Myocyte (in vitro differentiated cells): ENCODE data around the gene SIPA1. TPM values are rescaled to one million over a fixed set of nuclear protein-coding genes. Genes with fewer than 3 reads are reported as not detected.

ENCODE experiments used
- DNase-seq: peaks from one replicate; pipeline ENCODE4 v3.0.0-alpha.2; 2012; ENCODE audit warnings: low read depth
- total RNA-seq: library from RNA; depleted of rRNA; stranded (reverse); fragments of >200 nt; gene quantifications from 2 replicates; pipeline ENCODE4 v1.2.3, GENCODE V29; 2014

Gene SIPA1
- total RNA-seq, 1 donor from 2014 or later: 19.7 TPM

DNA sequence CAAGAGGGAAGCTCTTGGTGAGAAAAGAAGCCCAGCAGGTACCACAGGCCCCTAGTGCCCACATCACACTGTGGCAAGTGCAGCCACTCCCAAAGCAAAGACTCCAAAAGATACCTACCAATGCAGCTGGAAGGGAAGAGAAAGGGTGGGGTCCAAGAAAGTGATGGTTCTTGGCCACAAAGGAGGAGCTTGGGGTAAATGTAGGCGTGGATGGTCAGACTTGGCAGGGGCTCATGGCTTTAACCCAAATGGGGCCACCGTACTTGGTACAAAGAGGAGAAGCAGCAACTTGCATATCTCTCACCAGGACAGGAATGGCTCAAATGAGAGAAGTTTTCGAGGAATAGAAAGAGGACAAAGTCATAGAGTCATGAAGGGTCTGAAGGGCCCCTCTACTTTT is 28.7 kb upstream of the SIPA1 start:
- no peak for DNase-seq

DNA sequence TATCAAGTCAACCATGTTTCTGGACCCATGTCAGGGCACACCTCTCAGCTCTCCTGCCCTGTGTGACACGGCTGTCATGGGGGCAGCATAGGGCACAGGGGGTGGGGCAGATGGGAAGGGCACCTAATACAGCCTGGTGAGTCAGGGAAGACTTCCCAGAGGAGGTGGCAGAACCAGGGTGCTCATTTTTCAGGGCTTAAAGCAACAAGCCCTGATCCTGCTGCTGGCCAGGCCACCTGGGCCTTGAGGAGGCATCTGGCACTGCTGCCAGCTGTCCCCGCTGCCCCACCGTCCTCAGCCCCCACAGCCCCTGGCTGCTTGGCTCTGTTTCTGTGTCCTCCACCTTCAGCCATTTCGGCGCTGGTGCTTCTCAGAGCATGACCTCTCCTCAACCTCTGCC is 28.2 kb upstream of the SIPA1 start:
- DNase-seq: no peak

DNA sequence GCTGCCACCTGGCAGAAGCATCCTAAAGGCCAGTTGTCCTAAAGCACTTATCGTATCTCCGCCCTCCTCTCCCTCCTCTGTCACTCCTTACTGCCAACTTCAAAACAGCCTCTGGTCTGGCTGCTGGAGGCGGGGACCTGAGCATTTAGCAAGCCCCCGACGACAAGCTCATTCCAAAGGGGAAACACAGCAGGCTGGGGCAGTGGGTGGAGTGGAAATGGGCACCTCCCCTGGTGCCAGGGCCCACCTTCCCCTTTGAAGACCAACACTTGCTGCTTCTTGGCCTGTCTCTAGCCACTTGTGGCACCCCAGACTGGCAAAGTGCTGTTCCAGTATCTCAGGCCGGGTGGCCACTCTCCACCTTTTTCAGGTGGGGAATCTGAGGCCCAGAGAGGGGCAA is 27.5 kb upstream of the SIPA1 start:
- no peak for DNase-seq

DNA sequence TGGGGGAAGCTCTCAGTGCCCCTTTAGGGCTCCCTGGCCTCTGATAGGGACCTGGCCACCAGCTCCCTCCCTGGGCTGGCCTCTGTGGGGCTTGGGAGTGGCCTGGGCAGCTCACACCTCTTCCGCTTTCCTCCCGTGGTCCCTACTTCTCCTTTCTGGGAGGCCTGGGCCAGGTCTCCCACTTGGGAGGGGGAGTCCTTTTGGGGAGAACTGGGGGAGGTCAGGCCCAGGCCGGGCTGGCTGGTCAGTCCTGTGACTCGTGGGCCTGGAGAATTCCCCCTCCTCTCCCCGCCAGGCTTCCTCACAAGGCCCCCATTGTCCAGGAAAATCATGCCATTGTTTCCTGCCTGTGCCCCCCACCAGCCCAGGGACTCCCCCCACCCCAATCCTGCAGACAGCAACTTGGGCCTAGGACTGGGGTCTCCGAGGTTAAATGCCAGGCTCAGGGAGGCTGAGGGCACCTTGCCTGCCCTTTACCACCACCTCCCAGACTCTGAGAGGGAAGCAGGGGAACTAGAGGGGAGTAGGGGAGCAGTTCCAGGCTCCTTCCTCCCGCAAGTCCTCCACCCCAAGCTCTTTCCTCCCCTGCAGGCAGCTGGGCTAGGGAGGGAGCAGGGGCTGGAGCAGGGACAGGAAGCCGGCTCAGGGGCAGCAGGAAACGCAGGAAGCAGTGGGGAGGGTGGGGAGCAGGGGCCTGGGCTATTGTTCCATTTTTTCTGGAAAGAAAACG is 26.7 kb upstream of the SIPA1 start:
- DNase-seq: no peak

DNA sequence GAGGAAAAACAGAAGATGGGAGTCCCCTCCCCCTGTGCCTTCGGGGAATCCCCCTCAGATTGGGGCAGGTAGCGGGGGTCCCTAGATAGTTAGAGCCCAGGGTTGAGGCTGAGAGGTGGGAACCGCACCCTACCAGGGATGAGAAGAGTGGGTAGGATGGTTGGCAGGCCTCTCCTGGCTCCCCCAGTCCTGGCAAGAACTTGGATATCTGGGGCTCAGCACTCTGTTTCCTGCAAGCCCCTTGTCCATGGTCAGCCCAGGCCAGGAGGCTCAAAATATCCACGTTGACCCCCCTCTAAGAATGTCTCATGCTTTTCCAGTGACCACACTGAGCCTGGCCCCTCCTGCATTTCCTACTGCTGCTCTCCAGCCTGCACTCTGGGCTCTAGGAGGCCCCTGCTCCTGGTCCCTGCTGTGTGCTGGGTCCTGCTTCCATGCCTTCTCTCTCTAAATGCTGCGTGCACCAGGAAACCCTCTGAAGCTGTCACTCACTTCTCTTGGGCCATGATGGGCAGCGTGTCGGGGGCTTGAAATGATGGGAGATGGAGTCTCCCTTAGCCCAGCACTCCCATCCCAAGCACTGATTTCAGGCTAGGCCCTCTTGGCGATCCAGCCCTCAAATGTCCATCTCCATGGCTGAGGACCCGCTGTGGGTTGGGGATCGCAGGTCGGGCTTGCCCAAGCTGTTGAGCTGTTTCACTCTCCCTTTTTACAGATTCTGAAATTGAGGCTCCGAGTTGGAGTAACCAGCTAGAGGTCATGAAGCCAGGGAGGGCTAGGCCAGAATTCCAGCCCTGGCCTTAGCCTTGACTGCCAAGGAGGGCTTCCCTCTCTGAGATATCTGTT is 25.9 kb upstream of the SIPA1 start:
- no peak for DNase-seq

DNA sequence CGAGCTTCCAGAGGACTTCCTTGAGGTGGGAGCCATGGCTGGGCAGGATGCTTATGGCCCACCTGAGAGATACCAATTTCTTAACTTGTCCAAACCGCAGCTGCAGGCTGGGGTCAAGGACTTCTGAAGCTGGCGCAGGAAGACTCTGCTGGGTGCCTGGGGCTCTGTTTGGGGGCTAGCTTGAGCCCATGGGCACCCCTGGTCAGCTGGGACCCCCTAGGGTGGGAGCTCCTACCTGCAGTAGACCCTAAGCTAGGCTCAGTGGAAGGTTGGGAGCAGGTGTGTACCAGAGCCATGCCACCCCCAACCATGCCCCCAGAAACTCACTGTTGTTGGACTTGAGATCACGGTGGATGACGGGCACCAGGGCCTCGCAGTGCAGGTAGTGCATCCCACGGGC is 25.2 kb upstream of the SIPA1 start:
- DNase-seq: no peak

DNA sequence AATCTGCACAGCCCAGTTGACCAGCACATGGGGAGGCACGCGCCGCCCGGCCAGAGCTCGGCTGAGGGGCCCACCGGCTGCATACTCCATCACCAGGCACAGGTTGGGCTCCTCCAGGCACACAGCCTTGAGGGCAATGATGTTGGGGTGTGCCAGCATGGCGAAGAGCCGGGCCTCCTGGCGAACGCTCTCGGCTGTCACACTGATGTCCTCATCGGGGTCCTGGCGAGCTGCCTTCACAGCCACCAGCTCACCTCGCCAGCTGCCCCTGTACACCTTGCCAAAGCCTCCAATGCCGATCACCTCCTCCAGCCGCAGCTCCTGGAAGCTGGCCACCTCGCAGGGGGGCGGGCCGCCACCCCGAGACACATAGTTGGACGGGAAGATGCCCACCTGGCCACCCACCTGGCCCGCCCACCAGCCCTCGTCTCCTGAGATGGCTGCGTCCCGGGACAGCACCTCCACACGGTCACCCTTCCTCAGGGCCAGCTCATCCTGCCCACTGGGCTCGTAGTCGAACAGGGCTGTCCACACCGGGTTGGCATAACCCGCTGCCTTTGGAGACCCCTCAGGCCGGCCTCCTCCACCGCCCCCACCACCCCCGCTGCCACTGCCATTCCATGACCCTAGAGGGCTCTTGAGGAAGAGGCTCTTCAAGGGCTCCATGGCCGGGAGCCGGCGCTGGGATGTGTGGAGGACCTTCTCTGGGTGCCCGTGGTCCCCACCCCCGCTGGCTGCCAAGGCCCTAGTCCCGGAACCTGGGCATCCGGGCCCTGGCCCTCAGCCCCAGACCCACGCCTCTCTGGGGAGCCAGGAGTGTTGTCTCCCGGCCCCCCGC is 24.6 kb upstream of the SIPA1 start:
- no peak for DNase-seq

DNA sequence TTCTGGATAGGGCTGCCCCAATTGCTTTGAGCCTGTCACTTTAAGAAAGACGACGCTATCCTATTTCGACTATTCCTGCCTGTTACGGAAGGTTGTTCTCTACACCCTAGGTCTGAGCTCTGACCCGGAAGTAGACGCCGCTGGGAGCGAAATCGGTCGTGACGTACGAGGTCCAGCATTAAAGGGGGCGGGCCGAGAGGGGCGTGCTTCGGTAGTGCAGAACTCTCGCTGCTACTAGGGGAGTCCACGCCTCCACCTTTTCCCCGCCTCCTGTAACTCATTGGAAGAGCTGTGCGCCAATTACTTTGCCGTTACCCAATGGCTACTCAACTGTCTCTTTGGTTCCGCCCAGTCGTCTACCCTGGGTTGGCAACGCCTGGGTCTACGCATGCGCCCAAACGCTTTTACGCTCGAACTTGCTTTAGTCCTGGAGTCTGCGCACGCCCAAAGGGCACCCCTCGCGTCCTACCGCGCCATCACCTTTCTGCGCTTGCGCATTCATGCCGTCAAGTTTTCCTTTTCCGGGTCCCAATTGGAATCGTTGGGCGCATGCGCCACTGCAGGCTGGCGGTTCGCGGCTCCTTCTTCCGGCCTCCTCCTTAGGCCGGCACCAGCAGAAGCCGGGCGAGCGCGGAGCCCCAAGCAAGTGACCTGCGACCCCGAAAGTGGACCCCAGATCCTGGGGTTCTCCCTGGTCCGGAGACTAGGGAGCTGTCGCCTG is 22.5 kb upstream of the SIPA1 start, which contains the start of gene PCNX3:
TSS of gene PCNX3 (plus strand) at position 548 of the 721 bp plus-strand sequence. CDS start 536 bp downstream, outside the sequence.
- peak; percentile 100 for DNase-seq

DNA sequence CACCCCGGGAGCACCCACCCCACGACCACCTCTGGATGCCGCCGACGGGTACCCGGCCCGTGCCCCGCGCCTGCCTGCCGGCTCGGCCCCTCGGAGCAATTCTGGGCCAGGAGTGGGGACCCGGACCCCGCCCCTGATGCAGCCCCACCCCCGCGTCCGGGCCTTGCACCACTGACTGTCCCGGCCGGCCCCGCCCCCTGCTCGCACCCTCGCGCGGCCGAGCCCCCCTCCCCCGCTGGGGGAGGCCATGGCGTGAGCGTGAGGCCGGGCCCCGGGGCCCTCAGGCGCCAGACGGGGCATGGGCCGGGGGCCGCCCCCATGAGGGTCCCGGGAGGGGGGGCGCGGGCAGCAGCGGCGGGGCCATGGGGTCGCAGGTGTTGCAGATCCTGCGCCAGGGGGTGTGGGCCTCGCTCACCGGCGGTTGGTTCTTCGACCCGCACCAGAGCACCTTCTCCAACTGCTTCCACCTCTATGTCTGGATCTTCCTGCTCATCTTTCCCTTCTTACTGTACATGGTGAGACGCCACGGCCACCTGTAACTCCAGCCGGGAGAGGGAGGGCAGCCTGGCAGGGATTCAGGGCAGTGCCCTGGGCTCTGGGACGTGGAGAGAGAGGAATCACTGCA is 21.8 kb upstream of the SIPA1 start:
- DNase-seq: no peak

DNA sequence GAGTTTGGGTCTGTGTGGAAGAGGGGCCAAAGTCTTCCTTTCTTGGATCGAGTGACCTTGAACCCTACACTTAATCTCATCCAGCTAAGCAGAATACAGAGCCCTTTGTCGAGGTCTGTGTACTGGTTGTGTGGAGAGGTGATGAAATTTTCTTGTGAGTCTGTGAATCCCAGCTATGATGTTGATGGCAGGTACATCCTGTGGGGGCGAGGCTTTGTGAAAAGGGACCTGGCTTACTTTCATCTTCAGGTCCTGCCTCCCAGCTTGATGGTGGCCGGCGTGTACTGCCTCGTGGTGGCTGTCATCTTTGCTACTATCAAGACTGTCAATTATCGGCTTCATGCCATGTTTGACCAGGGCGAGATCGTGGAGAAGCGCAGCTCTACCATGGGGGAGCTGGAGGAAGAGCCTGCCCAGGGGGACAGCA is 21.3 kb upstream of the SIPA1 start:
- no peak for DNase-seq

DNA sequence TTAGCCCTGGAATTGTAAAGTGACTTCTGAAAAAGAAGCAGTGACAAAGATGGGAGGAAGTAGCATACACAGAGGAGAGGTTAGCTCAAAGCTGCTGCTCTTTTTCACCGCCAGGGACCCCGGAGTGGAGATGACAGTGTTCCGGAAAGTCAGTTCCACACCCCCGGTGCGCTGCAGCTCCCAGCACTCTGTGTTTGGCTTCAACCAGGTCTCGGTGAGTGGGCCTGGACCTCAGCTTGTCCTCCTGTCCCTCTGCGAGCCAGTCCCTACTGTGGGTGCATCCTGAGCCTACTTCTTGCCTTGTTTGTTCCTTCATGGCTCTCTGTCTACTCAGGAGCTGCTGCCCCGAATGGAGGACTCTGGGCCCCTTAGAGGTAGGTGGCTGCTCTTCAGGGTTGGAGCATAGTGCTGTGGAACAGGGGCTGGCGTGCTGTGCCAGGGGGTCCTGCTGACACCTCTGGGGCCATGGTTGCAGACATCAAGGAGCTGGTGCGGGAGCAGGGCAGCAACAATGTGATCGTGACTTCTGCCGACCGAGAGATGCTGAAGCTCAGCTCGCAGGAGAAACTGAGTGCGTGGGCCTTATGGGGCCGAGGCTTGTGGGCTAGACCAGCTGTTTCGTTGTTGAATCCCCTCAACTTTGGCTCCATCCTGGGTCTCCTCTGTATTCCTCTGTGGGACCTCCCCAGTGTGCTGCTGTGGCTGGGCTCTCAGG is 20.6 kb upstream of the SIPA1 start:
- no peak for DNase-seq

DNA sequence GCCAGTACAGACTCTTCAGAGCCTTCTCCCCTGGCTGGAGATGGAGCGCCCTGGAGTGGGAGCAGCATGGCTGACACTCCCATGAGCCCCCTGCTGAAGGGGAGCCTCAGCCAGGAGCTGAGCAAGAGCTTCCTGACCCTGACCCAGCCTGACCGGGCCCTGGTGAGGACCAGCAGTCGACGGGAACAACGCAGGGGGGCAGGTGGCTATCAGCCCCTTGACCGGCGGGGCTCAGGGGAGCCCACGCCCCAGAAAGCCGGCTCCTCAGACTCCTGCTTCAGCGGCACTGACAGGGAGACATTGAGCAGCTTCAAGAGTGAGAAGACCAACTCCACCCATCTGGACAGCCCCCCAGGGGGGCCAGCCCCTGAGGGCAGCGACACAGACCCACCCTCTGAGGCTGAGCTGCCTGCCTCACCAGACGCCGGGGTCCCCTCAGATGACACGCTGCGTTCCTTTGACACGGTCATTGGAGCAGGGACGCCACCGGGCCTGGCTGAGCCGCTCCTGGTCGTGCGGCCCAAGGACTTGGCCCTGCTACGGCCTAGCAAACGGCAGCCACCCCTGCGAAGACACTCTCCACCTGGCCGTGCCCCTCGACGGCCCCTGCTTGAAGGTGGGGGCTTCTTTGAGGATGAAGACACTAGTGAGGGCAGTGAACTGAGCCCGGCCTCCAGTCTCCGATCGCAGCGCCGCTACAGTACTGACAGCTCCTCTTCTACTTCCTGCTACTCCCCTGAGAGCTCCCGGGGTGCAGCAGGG is 19.7 kb upstream of the SIPA1 start:
- DNase-seq: no peak

DNA sequence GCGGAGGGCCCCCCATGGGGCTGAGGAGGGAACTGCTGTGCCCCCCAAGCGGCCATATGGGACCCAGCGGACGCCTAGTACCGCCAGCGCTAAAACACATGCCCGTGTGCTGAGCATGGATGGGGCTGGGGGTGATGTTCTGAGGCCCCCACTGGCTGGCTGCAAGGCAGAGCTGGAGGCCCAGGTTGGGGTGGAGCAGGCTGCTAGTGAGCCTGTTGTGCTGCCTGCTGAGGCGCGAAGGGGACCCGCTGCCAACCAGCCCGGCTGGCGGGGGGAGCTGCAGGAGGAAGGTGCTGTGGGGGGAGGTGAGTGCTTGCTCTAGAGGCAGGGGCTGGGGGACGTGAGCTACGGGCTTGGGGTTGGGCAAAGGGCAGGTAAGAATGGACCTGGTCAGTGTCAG is 19.1 kb upstream of the SIPA1 start:
- no peak for DNase-seq

DNA sequence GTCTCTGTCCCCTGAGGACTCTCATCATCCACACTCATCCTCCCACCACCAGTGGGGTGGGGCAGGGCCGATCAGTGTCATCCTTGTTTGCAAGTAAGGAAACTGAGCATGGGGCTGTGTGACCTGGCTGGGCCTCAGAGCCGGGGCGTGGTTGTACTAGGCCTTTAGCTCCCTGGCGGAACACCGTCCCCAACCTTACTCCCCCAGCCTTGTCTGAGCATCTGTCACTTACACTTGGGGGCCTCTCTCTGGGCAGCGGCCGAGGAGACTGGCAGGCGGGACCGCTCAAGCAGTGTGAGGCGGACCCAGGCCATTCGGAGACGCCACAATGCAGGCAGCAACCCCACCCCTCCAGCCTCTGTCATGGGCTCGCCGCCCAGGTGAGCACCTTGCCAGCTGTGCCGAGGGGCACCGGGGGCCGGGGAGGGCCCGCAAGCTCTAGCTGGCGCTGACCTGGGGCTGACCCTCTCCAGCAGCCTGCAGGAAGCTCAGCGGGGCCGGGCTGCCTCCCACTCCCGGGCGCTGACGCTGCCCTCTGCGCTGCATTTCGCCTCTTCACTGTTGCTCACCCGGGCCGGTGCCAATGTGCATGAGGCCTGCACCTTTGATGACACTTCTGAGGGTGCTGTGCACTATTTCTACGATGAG is 18.5 kb upstream of the SIPA1 start:
- DNase-seq: no peak

DNA sequence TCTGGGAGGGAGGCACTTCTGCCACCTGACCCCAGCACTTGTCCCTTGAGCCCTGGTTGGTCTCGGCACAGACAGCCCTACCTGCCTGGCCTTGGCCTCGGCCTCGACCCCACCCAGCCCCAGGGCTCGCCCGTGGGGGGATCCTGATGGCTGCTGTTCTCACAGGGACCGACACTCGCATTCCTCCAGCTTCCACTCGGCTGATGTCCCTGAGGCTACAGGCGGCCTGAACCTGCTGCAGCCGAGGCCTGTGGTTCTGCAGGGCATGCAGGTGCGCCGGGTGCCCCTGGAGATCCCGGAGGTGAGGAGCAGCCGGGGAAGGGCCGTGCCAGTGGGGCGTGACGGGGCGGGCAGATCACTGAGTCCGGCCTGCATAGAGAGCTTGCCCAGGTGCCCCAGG is 17.2 kb upstream of the SIPA1 start:
- no peak for DNase-seq

DNA sequence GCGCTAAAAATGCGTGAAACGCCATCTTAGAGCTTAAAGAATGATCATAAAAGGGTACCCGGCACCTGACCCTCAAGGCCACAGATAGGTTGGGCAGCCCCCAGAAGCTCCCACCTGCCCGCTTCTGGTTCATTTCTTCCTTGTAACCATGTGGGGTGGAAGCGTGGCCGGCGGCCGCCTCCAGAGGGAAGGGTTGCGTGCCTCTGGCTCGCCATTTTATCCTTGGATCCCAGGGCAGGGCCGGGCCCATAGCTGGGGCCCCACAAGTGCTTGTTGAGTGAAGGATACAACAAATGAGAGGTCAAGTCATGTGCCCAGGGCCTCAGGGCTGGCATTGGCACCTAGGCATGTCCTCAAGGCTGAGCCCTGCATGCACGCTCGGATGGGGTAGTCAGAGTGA is 16.4 kb upstream of the SIPA1 start:
- no peak for DNase-seq

DNA sequence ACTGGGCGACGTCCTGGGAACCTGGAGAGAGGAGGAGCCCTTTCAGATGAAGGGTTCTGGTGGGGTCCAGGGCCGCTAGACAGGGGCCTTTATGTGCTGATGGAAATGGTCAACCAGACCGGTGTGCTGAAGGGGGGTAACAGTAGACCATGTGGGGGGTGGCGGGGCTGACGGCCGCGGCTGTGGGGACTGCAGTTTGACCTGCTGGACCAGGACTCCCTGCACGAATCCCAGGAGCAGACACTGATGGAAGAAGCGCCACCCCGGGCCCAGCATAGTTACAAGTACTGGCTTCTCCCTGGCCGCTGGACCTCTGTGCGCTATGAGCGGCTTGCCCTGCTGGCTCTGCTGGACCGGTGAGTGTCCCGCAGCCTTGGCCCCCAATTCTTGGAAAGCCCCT is 15.9 kb upstream of the SIPA1 start:
- DNase-seq: no peak

DNA sequence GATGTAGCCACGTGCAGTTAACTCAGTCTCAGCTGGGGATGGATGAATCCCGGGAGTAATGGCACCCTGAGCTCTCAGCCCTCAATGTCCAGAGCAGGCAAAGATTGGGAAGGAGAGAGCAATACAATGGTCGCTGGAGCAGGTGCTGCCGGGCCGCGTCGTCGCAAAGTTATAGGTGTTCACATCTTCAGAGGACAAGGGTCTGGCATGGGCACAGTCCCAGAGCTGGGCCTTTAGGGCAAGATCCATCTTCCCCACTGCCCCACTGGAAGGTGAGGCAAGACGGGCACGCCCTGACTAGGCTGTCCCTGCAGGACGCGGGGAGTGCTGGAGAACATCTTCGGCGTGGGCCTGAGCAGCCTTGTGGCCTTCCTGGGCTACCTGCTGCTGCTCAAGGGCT is 14.7 kb upstream of the SIPA1 start:
- no peak for DNase-seq
